Measurements from ENCODE around the gene FGF22. TPM values are rescaled to one million over a fixed set of nuclear protein-coding genes. Genes with fewer than 3 reads are reported as not detected.

Gene FGF22
- total and polyA plus RNA-seq, 2 of the 8 experiments (the other 6 are each of a cell fraction or from before 2014, with no cell fraction given) = 0.44 to 1.7 TPM

DNA sequence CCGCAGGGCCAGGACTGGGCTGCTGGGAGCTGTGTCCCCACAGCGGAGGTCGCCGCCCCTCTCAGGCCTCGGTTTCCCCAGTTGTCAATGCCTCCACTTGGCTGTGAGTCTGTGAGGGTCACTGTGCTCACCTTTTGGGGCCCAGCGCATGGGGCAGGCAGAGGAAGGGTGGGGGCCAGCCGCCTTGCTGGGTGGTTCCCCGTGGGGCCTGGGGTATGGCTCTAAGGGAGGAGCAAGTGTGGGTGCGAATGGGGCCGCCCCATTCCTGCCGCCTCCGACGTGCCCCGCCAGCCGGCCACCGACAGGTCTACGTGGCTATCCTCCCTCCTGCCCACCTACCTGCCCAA is 800 bp upstream of the FGF22 start (continued):
- TF ChIP-seq, protein P1, sequence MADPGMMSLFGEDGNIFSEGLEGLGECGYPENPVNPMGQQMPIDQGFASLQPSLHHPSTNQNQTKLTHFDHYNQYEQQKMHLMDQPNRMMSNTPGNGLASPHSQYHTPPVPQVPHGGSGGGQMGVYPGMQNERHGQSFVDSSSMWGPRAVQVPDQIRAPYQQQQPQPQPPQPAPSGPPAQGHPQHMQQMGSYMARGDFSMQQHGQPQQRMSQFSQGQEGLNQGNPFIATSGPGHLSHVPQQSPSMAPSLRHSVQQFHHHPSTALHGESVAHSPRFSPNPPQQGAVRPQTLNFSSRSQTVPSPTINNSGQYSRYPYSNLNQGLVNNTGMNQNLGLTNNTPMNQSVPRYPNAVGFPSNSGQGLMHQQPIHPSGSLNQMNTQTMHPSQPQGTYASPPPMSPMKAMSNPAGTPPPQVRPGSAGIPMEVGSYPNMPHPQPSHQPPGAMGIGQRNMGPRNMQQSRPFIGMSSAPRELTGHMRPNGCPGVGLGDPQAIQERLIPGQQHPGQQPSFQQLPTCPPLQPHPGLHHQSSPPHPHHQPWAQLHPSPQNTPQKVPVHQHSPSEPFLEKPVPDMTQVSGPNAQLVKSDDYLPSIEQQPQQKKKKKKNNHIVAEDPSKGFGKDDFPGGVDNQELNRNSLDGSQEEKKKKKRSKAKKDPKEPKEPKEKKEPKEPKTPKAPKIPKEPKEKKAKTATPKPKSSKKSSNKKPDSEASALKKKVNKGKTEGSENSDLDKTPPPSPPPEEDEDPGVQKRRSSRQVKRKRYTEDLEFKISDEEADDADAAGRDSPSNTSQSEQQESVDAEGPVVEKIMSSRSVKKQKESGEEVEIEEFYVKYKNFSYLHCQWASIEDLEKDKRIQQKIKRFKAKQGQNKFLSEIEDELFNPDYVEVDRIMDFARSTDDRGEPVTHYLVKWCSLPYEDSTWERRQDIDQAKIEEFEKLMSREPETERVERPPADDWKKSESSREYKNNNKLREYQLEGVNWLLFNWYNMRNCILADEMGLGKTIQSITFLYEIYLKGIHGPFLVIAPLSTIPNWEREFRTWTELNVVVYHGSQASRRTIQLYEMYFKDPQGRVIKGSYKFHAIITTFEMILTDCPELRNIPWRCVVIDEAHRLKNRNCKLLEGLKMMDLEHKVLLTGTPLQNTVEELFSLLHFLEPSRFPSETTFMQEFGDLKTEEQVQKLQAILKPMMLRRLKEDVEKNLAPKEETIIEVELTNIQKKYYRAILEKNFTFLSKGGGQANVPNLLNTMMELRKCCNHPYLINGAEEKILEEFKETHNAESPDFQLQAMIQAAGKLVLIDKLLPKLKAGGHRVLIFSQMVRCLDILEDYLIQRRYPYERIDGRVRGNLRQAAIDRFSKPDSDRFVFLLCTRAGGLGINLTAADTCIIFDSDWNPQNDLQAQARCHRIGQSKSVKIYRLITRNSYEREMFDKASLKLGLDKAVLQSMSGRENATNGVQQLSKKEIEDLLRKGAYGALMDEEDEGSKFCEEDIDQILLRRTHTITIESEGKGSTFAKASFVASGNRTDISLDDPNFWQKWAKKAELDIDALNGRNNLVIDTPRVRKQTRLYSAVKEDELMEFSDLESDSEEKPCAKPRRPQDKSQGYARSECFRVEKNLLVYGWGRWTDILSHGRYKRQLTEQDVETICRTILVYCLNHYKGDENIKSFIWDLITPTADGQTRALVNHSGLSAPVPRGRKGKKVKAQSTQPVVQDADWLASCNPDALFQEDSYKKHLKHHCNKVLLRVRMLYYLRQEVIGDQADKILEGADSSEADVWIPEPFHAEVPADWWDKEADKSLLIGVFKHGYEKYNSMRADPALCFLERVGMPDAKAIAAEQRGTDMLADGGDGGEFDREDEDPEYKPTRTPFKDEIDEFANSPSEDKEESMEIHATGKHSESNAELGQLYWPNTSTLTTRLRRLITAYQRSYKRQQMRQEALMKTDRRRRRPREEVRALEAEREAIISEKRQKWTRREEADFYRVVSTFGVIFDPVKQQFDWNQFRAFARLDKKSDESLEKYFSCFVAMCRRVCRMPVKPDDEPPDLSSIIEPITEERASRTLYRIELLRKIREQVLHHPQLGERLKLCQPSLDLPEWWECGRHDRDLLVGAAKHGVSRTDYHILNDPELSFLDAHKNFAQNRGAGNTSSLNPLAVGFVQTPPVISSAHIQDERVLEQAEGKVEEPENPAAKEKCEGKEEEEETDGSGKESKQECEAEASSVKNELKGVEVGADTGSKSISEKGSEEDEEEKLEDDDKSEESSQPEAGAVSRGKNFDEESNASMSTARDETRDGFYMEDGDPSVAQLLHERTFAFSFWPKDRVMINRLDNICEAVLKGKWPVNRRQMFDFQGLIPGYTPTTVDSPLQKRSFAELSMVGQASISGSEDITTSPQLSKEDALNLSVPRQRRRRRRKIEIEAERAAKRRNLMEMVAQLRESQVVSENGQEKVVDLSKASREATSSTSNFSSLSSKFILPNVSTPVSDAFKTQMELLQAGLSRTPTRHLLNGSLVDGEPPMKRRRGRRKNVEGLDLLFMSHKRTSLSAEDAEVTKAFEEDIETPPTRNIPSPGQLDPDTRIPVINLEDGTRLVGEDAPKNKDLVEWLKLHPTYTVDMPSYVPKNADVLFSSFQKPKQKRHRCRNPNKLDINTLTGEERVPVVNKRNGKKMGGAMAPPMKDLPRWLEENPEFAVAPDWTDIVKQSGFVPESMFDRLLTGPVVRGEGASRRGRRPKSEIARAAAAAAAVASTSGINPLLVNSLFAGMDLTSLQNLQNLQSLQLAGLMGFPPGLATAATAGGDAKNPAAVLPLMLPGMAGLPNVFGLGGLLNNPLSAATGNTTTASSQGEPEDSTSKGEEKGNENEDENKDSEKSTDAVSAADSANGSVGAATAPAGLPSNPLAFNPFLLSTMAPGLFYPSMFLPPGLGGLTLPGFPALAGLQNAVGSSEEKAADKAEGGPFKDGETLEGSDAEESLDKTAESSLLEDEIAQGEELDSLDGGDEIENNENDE (IDR thresholded peaks at IDR 0.05; ENCODE audit: insufficient replicate concordance, low read length) = no peak
- TF ChIP-seq, protein P2, sequence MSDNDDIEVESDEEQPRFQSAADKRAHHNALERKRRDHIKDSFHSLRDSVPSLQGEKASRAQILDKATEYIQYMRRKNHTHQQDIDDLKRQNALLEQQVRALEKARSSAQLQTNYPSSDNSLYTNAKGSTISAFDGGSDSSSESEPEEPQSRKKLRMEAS (IDR thresholded peaks at IDR 0.05) = no peak
- no peak for TF ChIP-seq RNF2 (IDR thresholded peaks at IDR 0.05; ENCODE audit: borderline replicate concordance, low read depth, low read length, missing control alignments, poor library complexity, severe bottlenecking)
- TF ChIP-seq POU5F1 (IDR thresholded peaks at IDR 0.05; ENCODE audit: low read depth, low read length) = no peak
- no peak for TF ChIP-seq SUZ12 (IDR thresholded peaks at IDR 0.05; ENCODE audit: low read length)
- no peak for TF ChIP-seq SIN3A (conservative IDR thresholded peaks at IDR 0.05 in 1 of 2, IDR thresholded peaks at IDR 0.05 in 1 of 2; ENCODE audit: low read depth in 1 of 2, low read length in 2 of 2)
- no peak for TF ChIP-seq SP4 (IDR thresholded peaks at IDR 0.05; ENCODE audit: low read length)
- TF ChIP-seq HDAC2 (IDR thresholded peaks at IDR 0.05; ENCODE audit: borderline replicate concordance in 1 of 2, low read depth in 2 of 2, low read length in 2 of 2) = no peak
- no peak for TF ChIP-seq SP2 (IDR thresholded peaks at IDR 0.05; ENCODE audit: low read length)
